HepG2 (cell line): ENCODE data around the gene SLC45A3. TPM values are rescaled to one million over a fixed set of nuclear protein-coding genes. Genes with fewer than 3 reads are reported as not detected.

Experiments used
- CCAR2 ChIP-seq: fragments of 200-400 bp; formaldehyde crosslinking; optimal IDR thresholded peaks from 2 replicates; pipeline ENCODE3; 2018; ENCODE audit warnings: low read depth, mild to moderate bottlenecking, low read length, moderate library complexity
- DNMT3B ChIP-seq: conservative IDR thresholded peaks from 2 replicates; pipeline ENCODE4 v1.6.1; 2016; ENCODE audit warnings: missing biosample characterization, control low read depth
- FOXP1 ChIP-seq, 2 experiments: fragments of 450-650 bp in 1 of 2; IDR thresholded peaks; 2 replicates each; pipeline ENCODE4 v1.6.1; 2017 to 2018; ENCODE audit warnings: antibody characterized with exemption in 1 of 2
- FOXP4 ChIP-seq: sonication (generic); formaldehyde crosslinking; IDR thresholded peaks from 2 replicates; pipeline ENCODE4 v1.4.0; 2020; ENCODE audit warnings: missing genetic modification reagents
- GATAD2A ChIP-seq: IDR thresholded peaks from 2 replicates; pipeline ENCODE4 v1.6.1; 2016
- HMG20B ChIP-seq: conservative IDR thresholded peaks from 2 replicates; pipeline ENCODE4 v1.6.1; 2016; ENCODE audit warnings: missing genetic modification reagents, missing compliant biosample characterization
- KDM2A ChIP-seq: sonication (generic); formaldehyde crosslinking; IDR thresholded peaks from 2 replicates; pipeline ENCODE4 v1.4.0; 2020; ENCODE audit warnings: low read depth, missing genetic modification reagents, borderline replicate concordance
- MEF2D ChIP-seq: sonication (generic); formaldehyde crosslinking; IDR thresholded peaks from 2 replicates; pipeline ENCODE4 v1.5.1; 2020; ENCODE audit warnings: mild to moderate bottlenecking, missing genetic modification reagents
- MXD4 ChIP-seq: IDR thresholded peaks from 2 replicates; pipeline ENCODE4 v1.6.1; 2016; ENCODE audit warnings: mild to moderate bottlenecking, missing biosample characterization, missing genetic modification reagents
- NR2F2 ChIP-seq: IDR thresholded peaks from 2 replicates; pipeline ENCODE4 v1.6.1; 2012; ENCODE audit warnings: low read depth, inconsistent platforms, borderline replicate concordance
- SALL2 ChIP-seq: sonication (generic); formaldehyde crosslinking; IDR thresholded peaks from 2 replicates; pipeline ENCODE4 v1.8.1; 2023; ENCODE audit warnings: mild to moderate bottlenecking, missing genetic modification reagents, inconsistent platforms
- SOX5 ChIP-seq: IDR thresholded peaks from 2 replicates; pipeline ENCODE4 v1.6.1; 2016; ENCODE audit warnings: borderline replicate concordance
- STAG1 ChIP-seq: sonication (generic); formaldehyde crosslinking; IDR thresholded peaks from 2 replicates; pipeline ENCODE4 v1.4.0; 2020; ENCODE audit warnings: missing genetic modification reagents
- TBX3 ChIP-seq: fragments of 450-650 bp; IDR thresholded peaks from 2 replicates; pipeline ENCODE4 v1.6.1; 2017; ENCODE audit warnings: antibody characterized with exemption, mild to moderate bottlenecking, inconsistent platforms, borderline replicate concordance
- TEF ChIP-seq: sonication (generic); formaldehyde crosslinking; IDR thresholded peaks from 2 replicates; pipeline ENCODE4 v1.5.0; 2020; ENCODE audit warnings: missing genetic modification reagents
- TSC22D2 ChIP-seq: sonication (generic); formaldehyde crosslinking; IDR thresholded peaks from 2 replicates; pipeline ENCODE4 v1.5.1; 2020; ENCODE audit warnings: missing genetic modification reagents, mild to moderate bottlenecking, borderline replicate concordance
- ZGPAT ChIP-seq: IDR thresholded peaks from 2 replicates; pipeline ENCODE4 v1.6.1; 2016; ENCODE audit warnings: mild to moderate bottlenecking
- ZMYM4 ChIP-seq: sonication (generic); formaldehyde crosslinking; IDR thresholded peaks from 2 replicates; pipeline ENCODE4 v1.8.1; 2023; ENCODE audit warnings: mild to moderate bottlenecking, missing genetic modification reagents
- ZNF121 ChIP-seq: sonication (generic); formaldehyde crosslinking; IDR thresholded peaks from 2 replicates; pipeline ENCODE4 v1.5.0; 2020; ENCODE audit warnings: mild to moderate bottlenecking, missing genetic modification reagents
- ZNF205 ChIP-seq: IDR thresholded peaks from 2 replicates; pipeline ENCODE4 v1.6.1; 2018; ENCODE audit warnings: missing biosample characterization, missing genetic modification reagents
- ZNF256 ChIP-seq: sonication (generic); formaldehyde crosslinking; conservative IDR thresholded peaks from 2 replicates; pipeline ENCODE4 v1.4.0; 2020; ENCODE audit warnings: missing genetic modification reagents
- ZNF335 ChIP-seq: sonication (generic); formaldehyde crosslinking; IDR thresholded peaks from 2 replicates; pipeline ENCODE4 v1.4.0; 2020; ENCODE audit warnings: missing genetic modification reagents
- ZNF639 ChIP-seq: conservative IDR thresholded peaks from 2 replicates; pipeline ENCODE4 v1.6.1; 2018; ENCODE audit warnings: missing genetic modification reagents
- ZNF670 ChIP-seq: sonication (generic); formaldehyde crosslinking; IDR thresholded peaks from 2 replicates; pipeline ENCODE4 v1.8.0; 2022; ENCODE audit warnings: mild to moderate bottlenecking, missing genetic modification reagents, borderline replicate concordance
- polyA plus RNA-seq, 8 experiments: library from polyadenylated mRNA; depleted of rRNA in 3 of 8; stranded (reverse) in 7 of 8; unstranded in 1 of 8; fragments of >200 nt; fragmentation: Illumina TruSeq in 4 of 8; extraction: Trizol in 4 of 8; gene quantifications; 2 replicates each; pipeline versions ENCODE4 v1.2.1 to v1.2.3, GENCODE V29; 2011 to 2016; ENCODE audit warnings: low read depth in 4 of 8, missing spikeins in 1 of 8, mixed read lengths in 1 of 8; ENCODE audit not compliant: insufficient read depth in 1 of 8
- total RNA-seq, 5 experiments: library from RNA; depleted of rRNA; stranded (reverse); fragments of >200 nt; fragmentation: Illumina TruSeq; extraction: Trizol; gene quantifications; 2 replicates each; pipeline ENCODE4 v1.2.3, GENCODE V29; 2016; ENCODE audit warnings: low read depth in 1 of 5

SLC45A3 gene
- total and polyA plus RNA-seq, 2 of the 13 experiments (the other 11 are each of a cell fraction or from before 2014, with no cell fraction given): 3.4 to 4.1 TPM

- TF ChIP-seq ZNF639 (CRISPR knock-in tag): no peak
- 0 out of 2 replicates have a peak, but pooled peaks have one; percentile 28 for TF ChIP-seq NR2F2
- peak; percentile 63; the same call in 1 of the 2 replicates for TF ChIP-seq KDM2A (CRISPR knock-in tag)
- TF ChIP-seq GATAD2A: peak; percentile 41; the same call in 1 of the 2 replicates
- TF ChIP-seq ZNF670 (CRISPR knock-in tag): no peak
- TF ChIP-seq TBX3: no peak
- TF ChIP-seq MEF2D (CRISPR knock-in tag): 0 out of 2 replicates have a peak, but pooled peaks have one; percentile 23
- no peak for TF ChIP-seq TEF (CRISPR knock-in tag)
- TF ChIP-seq ZNF256: no peak
- TF ChIP-seq TSC22D2 (CRISPR knock-in tag): no peak
- TF ChIP-seq MXD4 (CRISPR knock-in tag): no peak
- TF ChIP-seq DNMT3B: no peak
- TF ChIP-seq SOX5 (CRISPR knock-in tag): no peak
- no peak for TF ChIP-seq SALL2 (CRISPR knock-in tag)
- TF ChIP-seq ZGPAT (CRISPR knock-in tag): peak; percentile 20; the same call in 1 of the 2 replicates
- no peak for TF ChIP-seq FOXP1 (IDR thresholded peaks at IDR 0.05)
- no peak for TF ChIP-seq FOXP1 (CRISPR knock-in tag; IDR thresholded peaks at IDR 0.05)
- TF ChIP-seq CCAR2: no peak
- TF ChIP-seq FOXP4 (CRISPR knock-in tag): no peak
- no peak for TF ChIP-seq HMG20B
- TF ChIP-seq ZNF205 (CRISPR knock-in tag): 0 out of 2 replicates have a peak, but pooled peaks have one; percentile 40
- no peak for TF ChIP-seq ZNF121 (CRISPR knock-in tag)
- TF ChIP-seq STAG1 (CRISPR knock-in tag): peak; percentile 97
- no peak for TF ChIP-seq ZNF335 (CRISPR knock-in tag)
- no peak for TF ChIP-seq ZMYM4 (CRISPR knock-in tag)
Observed at GRCh38 chr1:205658943-205659581, 21.2 kb downstream of the SLC45A3 start (continued).
